ENCODE results near the gene TBX2. TPM values are rescaled to one million over a fixed set of nuclear protein-coding genes. Genes with fewer than 3 reads are reported as not detected.

Gene TBX2
- total and polyA plus RNA-seq, 2 of the 13 experiments (the other 11 are each of a cell fraction or from before 2014, with no cell fraction given): 2.8 to 15.3 TPM

GRCh38 chr17:61393904-61394629 lies 5.6 kb upstream of the TBX2 start (continued):
- peak; percentile 91 for TF ChIP-seq ZFP90 (CRISPR knock-in tag; IDR thresholded peaks at IDR 0.05; ENCODE audit: borderline replicate concordance)
- TF ChIP-seq DRAP1 (CRISPR knock-in tag; IDR thresholded peaks at IDR 0.05): peak; percentile 48
- TF ChIP-seq ETV6 (CRISPR knock-in tag; conservative IDR thresholded peaks at IDR 0.05): no peak
- peak; percentile 83 for TF ChIP-seq HOXA3 (CRISPR knock-in tag; IDR thresholded peaks at IDR 0.05)
- TF ChIP-seq ZIK1 (CRISPR knock-in tag; IDR thresholded peaks at IDR 0.05; ENCODE audit: borderline replicate concordance, low read depth): peak; percentile 49; the same call in 1 of the 2 replicates
- TF ChIP-seq RBFOX2 (IDR thresholded peaks at IDR 0.05; ENCODE audit: low read depth, low read length): no peak; the same call in 1 of the 2 replicates
- no peak for TF ChIP-seq ZNF512 (CRISPR knock-in tag; IDR thresholded peaks at IDR 0.05)
- TF ChIP-seq NFAT5 (CRISPR knock-in tag; IDR thresholded peaks at IDR 0.05): 0 out of 2 replicates have a peak, but pooled peaks have one; percentile 27
- no peak; the same call in 1 of the 2 replicates for TF ChIP-seq ZBTB25 (CRISPR knock-in tag; IDR thresholded peaks at IDR 0.05)
- no peak for TF ChIP-seq CBFB (CRISPR knock-in tag; IDR thresholded peaks at IDR 0.05)
- TF ChIP-seq SNAPC5 (CRISPR knock-in tag; IDR thresholded peaks at IDR 0.05; ENCODE audit: borderline replicate concordance): no peak
- TF ChIP-seq ATF3 (CRISPR knock-in tag; IDR thresholded peaks at IDR 0.05): no peak
- peak; percentile 64; the same call in 1 of the 2 replicates for TF ChIP-seq BRD4 (CRISPR knock-in tag; IDR thresholded peaks at IDR 0.05)
- TF ChIP-seq ZNF839 (CRISPR knock-in tag; IDR thresholded peaks at IDR 0.05; ENCODE audit: borderline replicate concordance): no peak
- TF ChIP-seq HMGXB3 (CRISPR knock-in tag; IDR thresholded peaks at IDR 0.05; ENCODE audit: borderline replicate concordance): no peak
